ENCODE data around the gene HSD17B7.
"Not testable (repeated sequence)": the region's sequence is repeated elsewhere in the genome, so short reads cannot be mapped to it uniquely, and the experiment has no call there.

The HSD17B7 gene

GRCh38 chr1:162807503-162807902 lies 17.0 kb downstream of the HSD17B7 start:
- not testable (repeated sequence) for DNase-seq (ENCODE audit: low read depth in 1 of 2, low spot score in 1 of 2)

GRCh38 chr1:162812357-162812756 lies 21.9 kb downstream of the HSD17B7 start:
- not testable (repeated sequence) for DNase-seq (ENCODE audit: low read depth in 1 of 2, low spot score in 1 of 2)

GRCh38 chr1:162818136-162818535 lies 27.6 kb downstream of the HSD17B7 start:
- not testable (repeated sequence) for DNase-seq (ENCODE audit: low read depth in 1 of 2, low spot score in 1 of 2)

GRCh38 chr1:162818666-162819065 lies 28.2 kb downstream of the HSD17B7 start:
- DNase-seq (ENCODE audit: low read depth in 1 of 2, low spot score in 1 of 2) = not testable (repeated sequence)

GRCh38 chr1:162822391-162823200 lies 32.1 kb downstream of the HSD17B7 start:
- no peak for DNase-seq (ENCODE audit: low read depth in 1 of 2, low spot score in 1 of 2)

- no peak for DNase-seq (ENCODE audit: low read depth in 1 of 2, low spot score in 1 of 2)
These were observed 32.7 kb downstream of the HSD17B7 start for GRCh38 chr1:162823231-162823630.

- no peak for DNase-seq (ENCODE audit: low read depth in 1 of 2, low spot score in 1 of 2)
These were observed 33.4 kb downstream of the HSD17B7 start for GRCh38 chr1:162823771-162824525.

- no peak for DNase-seq (ENCODE audit: low read depth in 1 of 2, low spot score in 1 of 2)
These were observed 38.8 kb downstream of the HSD17B7 start for GRCh38 chr1:162829268-162829667.

- no peak for DNase-seq (ENCODE audit: low read depth in 1 of 2, low spot score in 1 of 2)
These were observed 42.0 kb downstream of the HSD17B7 start for GRCh38 chr1:162832470-162832869.

- DNase-seq (ENCODE audit: low read depth in 1 of 2, low spot score in 1 of 2) = no peak
These were observed 44.8 kb downstream of the HSD17B7 start for GRCh38 chr1:162835157-162835899.

- DNase-seq (ENCODE audit: low read depth in 1 of 2, low spot score in 1 of 2) = no peak
These were observed 48.4 kb downstream of the HSD17B7 start for GRCh38 chr1:162838863-162839262.

- DNase-seq (ENCODE audit: low read depth in 1 of 2, low spot score in 1 of 2) = no peak
These were observed 49.8 kb downstream of the HSD17B7 start for GRCh38 chr1:162840250-162840839.

- no peak for DNase-seq (ENCODE audit: low read depth in 1 of 2, low spot score in 1 of 2)
These were observed 53.7 kb downstream of the HSD17B7 start for GRCh38 chr1:162844153-162844552.

GRCh38 chr1:162846256-162847212 lies 56.0 kb downstream of the HSD17B7 start:
- no peak for DNase-seq (ENCODE audit: low read depth in 1 of 2, low spot score in 1 of 2)

- DNase-seq (ENCODE audit: low read depth in 1 of 2, low spot score in 1 of 2) = peak; percentile 54 to 77
These were observed 57.4 kb downstream of the HSD17B7 start for GRCh38 chr1:162847839-162848453.

- DNase-seq (ENCODE audit: low read depth in 1 of 2, low spot score in 1 of 2) = no peak
These were observed 59.2 kb downstream of the HSD17B7 start for GRCh38 chr1:162849711-162850110.

- no peak for DNase-seq (ENCODE audit: low read depth in 1 of 2, low spot score in 1 of 2)
These were observed 60.8 kb downstream of the HSD17B7 start for GRCh38 chr1:162851341-162851740.

- DNase-seq (ENCODE audit: low read depth in 1 of 2, low spot score in 1 of 2) = no peak
These were observed 63.9 kb downstream of the HSD17B7 start for GRCh38 chr1:162854245-162854882.

Data from activated T-helper 1 cell treated with anti-CD3 and anti-CD28 coated beads, Interleukin-2, amount 50 U/mL, for 16 hours (primary cell).